C4-2B (cell line): Measurements from ENCODE around the gene JMJD7.

Source experiments
- H3K27ac ChIP-seq: fragments of 450-650 bp; 2 replicates; pipeline ENCODE4 v1.5.1; 2017
- CTCF ChIP-seq: fragments of 450-650 bp; conservative IDR thresholded peaks from 2 replicates; pipeline ENCODE4 v1.5.1; 2017; ENCODE audit warnings: mild to moderate bottlenecking
- ZFX ChIP-seq: fragments of 450-650 bp; IDR thresholded peaks from 2 replicates; pipeline ENCODE4 v1.6.1; 2017

Gene JMJD7

GRCh38 chr15:41857316-41857715, 29.4 kb downstream of the JMJD7 start:
- no peak overlapping the region for H3K27ac ChIP-seq
- TF ChIP-seq ZFX: no peak

DNA sequence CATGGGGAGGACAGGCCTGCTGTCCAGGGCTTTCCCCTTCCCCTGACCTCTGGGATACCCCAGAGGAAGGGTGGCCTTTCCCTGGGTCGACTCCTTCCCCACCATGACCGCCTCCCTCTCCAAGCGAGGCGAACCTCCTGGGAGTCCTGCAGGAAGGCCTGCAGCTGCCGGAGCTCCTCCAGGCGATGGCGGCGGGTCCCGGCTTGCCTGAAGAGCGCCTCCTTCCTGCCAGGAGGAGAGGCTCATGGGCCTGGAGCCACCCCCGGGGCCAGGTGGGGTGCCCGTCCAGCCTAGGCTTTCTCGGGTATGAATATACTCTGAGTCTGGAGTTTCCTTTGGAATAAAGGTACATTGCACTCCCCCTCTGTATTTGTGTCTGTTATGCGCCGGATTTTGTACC, 30.9 kb downstream of the JMJD7 start:
- no peak overlapping the region for H3K27ac ChIP-seq
- TF ChIP-seq CTCF (no peak), ZFX (no peak)

GRCh38 chr15:41860049-41860828, 32.3 kb downstream of the JMJD7 start:
- TF ChIP-seq CTCF (no peak), ZFX (no peak)
- no peak overlapping the region for H3K27ac ChIP-seq

GRCh38 chr15:41861736-41862356, 34.0 kb downstream of the JMJD7 start:
- peak overlapping the region; percentile 78 for H3K27ac ChIP-seq

DNA sequence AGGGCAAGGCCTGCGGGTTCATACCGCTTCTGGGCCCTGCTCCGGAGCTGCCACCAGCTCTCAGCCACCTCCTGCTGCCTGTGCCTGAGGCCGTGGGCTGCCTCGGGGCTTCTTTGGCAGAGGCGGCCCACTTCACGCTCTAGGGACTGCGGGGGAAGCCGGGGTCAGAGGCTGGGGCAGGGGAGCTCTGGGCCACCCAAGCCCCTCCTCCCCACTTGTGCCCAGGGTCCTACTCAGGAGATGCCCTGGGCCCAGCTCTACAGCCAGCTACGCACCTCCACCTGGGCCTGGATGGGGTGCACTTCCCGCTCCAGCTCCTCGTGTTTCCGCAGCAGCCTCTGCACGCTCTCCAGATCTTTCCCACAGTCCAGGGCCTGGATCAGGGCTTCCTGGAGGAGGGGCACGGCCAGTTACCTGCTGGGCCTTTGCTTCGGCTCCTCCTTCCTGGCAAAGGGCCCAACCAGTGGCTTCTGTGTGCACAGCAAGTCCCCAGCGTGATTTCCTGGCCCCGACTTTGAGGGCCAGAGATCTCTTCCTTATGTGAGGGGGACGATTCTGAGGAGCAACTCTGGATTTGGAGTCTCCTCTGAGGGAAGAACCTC, 34.7 kb downstream of the JMJD7 start:
- TF ChIP-seq ZFX (peak; percentile 52; the same call in 1 of the 2 replicates), CTCF (no peak)
- H3K27ac ChIP-seq: peak overlapping the region; percentile 78

More at GRCh38 chr15:41861736-41862356, 34.0 kb downstream of the JMJD7 start:
- TF ChIP-seq CTCF (no peak), ZFX (no peak)

GRCh38 chr15:41865490-41866055, 37.7 kb downstream of the JMJD7 start:
- TF ChIP-seq ZFX: no peak
- TF ChIP-seq CTCF: no peak
- H3K27ac ChIP-seq: no peak overlapping the region

- no peak for TF ChIP-seq CTCF
- no peak for TF ChIP-seq ZFX
- H3K27ac ChIP-seq: no peak overlapping the region
These were observed 38.4 kb downstream of the JMJD7 start for GRCh38 chr15:41866263-41866703.
